NCI-H69 (cell line): Measurements from ENCODE around the gene SPINT2.
"Not testable (repeated sequence)": the region's sequence is repeated elsewhere in the genome, so short reads cannot be mapped to it uniquely, and the experiment has no call there.

Experiments used
- DNase-seq: peaks from one replicate; lab custom pipeline; 2025; lab: John Stamatoyannopoulos, UW

Gene SPINT2

GRCh38 chr19:38239816-38240215, 24.6 kb upstream of the SPINT2 start:
- no peak for DNase-seq

- DNase-seq: no peak
Measured at GRCh38 chr19:38243279-38243673, 21.1 kb upstream of the SPINT2 start.

- no peak for DNase-seq
Measured at GRCh38 chr19:38245826-38246498, 18.4 kb upstream of the SPINT2 start.

- DNase-seq: no peak
Measured at GRCh38 chr19:38247126-38247525, 17.2 kb upstream of the SPINT2 start.

- no peak for DNase-seq
Measured at GRCh38 chr19:38247734-38248268, 16.6 kb upstream of the SPINT2 start.

GRCh38 chr19:38248421-38248820, 16.0 kb upstream of the SPINT2 start:
- no peak for DNase-seq

- DNase-seq: no peak
Measured at GRCh38 chr19:38250428-38250820, 13.9 kb upstream of the SPINT2 start.

GRCh38 chr19:38250821-38251563, 13.4 kb upstream of the SPINT2 start:
- no peak for DNase-seq

GRCh38 chr19:38251564-38252051, 12.8 kb upstream of the SPINT2 start:
- DNase-seq: no peak

- DNase-seq: no peak
Measured at GRCh38 chr19:38252385-38252784, 12.0 kb upstream of the SPINT2 start.

- no peak for DNase-seq
Measured at GRCh38 chr19:38252941-38253691, 11.3 kb upstream of the SPINT2 start.

- no peak for DNase-seq
Measured at GRCh38 chr19:38253788-38254187, 10.6 kb upstream of the SPINT2 start.

GRCh38 chr19:38255383-38256014, 8.9 kb upstream of the SPINT2 start:
- DNase-seq: no peak

- not testable (repeated sequence) for DNase-seq
Measured at GRCh38 chr19:38261942-38262341, 2.4 kb upstream of the SPINT2 start.

GRCh38 chr19:38262585-38263268, 1.6 kb upstream of the SPINT2 start:
- DNase-seq: no peak

- peak; percentile 98 for DNase-seq
Measured at GRCh38 chr19:38263689-38264485, 486 bp upstream of the SPINT2 start.

- DNase-seq: peak; percentile 52
Measured at GRCh38 chr19:38265213-38265861, 964 bp downstream of the SPINT2 start.

- peak; percentile 68 for DNase-seq
Measured at GRCh38 chr19:38265921-38266429, 1.6 kb downstream of the SPINT2 start.

- DNase-seq: peak; percentile 57
Measured at GRCh38 chr19:38266981-38267597, 2.7 kb downstream of the SPINT2 start.
